Thyroid gland (tissue), 4 donors: ENCODE measurements around the gene SAMD14.

Experiments
- CTCF ChIP-seq, 6 experiments: fragments of 200-600 bp in 3 of 6; fragments of 450-650 bp in 3 of 6; sonication (generic) in 3 of 6; IDR thresholded peaks; one replicate each; pipeline ENCODE4 v1.5.1; 2016 to 2019; ENCODE audit warnings: antibody characterized with exemption in 6 of 6, mild to moderate bottlenecking in 2 of 6, inconsistent platforms in 1 of 6, moderate library complexity in 1 of 6
- POLR2A ChIP-seq, 2 donors: fragments of 450-650 bp; IDR thresholded peaks; one replicate each; pipeline ENCODE4 v1.6.1; 2017; ENCODE audit warnings: antibody characterized with exemption in 2 of 2, mild to moderate bottlenecking in 2 of 2, moderate library complexity in 1 of 2

- no peak for TF ChIP-seq CTCF (IDR thresholded peaks at IDR 0.05)
- no peak for TF ChIP-seq POLR2A (IDR thresholded peaks at IDR 0.05)
Measured at GRCh38 chr17:50132104-50132794, 2.3 kb upstream of the SAMD14 start.
